Measurements from ENCODE around the gene CYLD.

GRCh38 chr16:50696126-50696525, 45.8 kb upstream of the CYLD start:
- TF ChIP-seq SPI1 (IDR thresholded peaks at IDR 0.05; ENCODE audit: borderline replicate concordance, low read depth) = no peak
- TF ChIP-seq CTCF (IDR thresholded peaks at IDR 0.05; ENCODE audit: insufficient read depth, low read length) = no peak
- TF ChIP-seq POLR2AphosphoS5 (IDR thresholded peaks at IDR 0.05; ENCODE audit: low read depth) = no peak
